GM12878 (cell line): ENCODE data around the gene ARTN. TPM values are rescaled to one million over a fixed set of nuclear protein-coding genes. Genes with fewer than 3 reads are reported as not detected.

Source experiments
- ATAC-seq: fragments of 200-7000 bp; cut with Tn5 transposase; 3 replicates; pipeline ENCODE4 v1.9.1; 2020; ENCODE audit warnings: mild to moderate bottlenecking, moderate library complexity
- BruUV-seq: library from RNA; stranded (reverse); fragments of 400-500 nt; replicated peaks from 2 replicates; lab custom pipeline; 2021; lab: Mats Ljungman, UMichigan
- CTCF ChIA-PET: fragments of 300-600 bp; sonication (Branson Sonifier 250); formaldehyde crosslinking; extraction: SDS; loops from one replicate; lab custom pipeline; 2021; ENCODE audit warnings: inconsistent platforms; lab: Yijun Ruan, JAX
- POLR2A ChIA-PET: fragments of 350-600 bp; formaldehyde crosslinking; extraction: SDS; loops from one replicate; lab custom pipeline; 2021; ENCODE audit warnings: inconsistent platforms; lab: Charles Lee
- RAD21 ChIA-PET: fragments of 300-600 bp; sonication (Branson Sonifier 250); formaldehyde crosslinking; loops from one replicate; lab custom pipeline; 2023; ENCODE audit warnings: antibody characterized with exemption; ENCODE audit not compliant: unreplicated experiment; lab: Charles Lee
- SMC1A ChIA-PET: fragments of 300-600 bp; sonication (Branson Sonifier 250); formaldehyde crosslinking; loops from one replicate; lab custom pipeline; 2023; ENCODE audit not compliant: unreplicated experiment, uncharacterized antibody; lab: Charles Lee
- DNase-seq: peaks from one replicate; pipeline ENCODE4 v3.0.0-alpha.2; 2011; ENCODE audit warnings: low read depth, low spot score
- FAIRE-seq: peaks from 3 replicates; lab custom pipeline; 2011; peaks lifted over from hg19 to GRCh38; lab: Jason Lieb, UNC
- H2AFZ ChIP-seq: 2 replicates; pipeline ENCODE4 v1.6.0; 2011; ENCODE audit warnings: low read depth, low read length, control low read depth; ENCODE audit not compliant: control insufficient read depth
- H3K27ac ChIP-seq: 2 replicates; pipeline ENCODE4 v1.5.1; 2011; ENCODE audit warnings: control low read depth; ENCODE audit not compliant: control insufficient read depth, insufficient read depth
- H3K27me3 ChIP-seq, 2 experiments: replicated peaks in 1 of 2; 2 replicates each; pipeline versions ENCODE4 v1.6.0 to v1.6.1; 2011; ENCODE audit warnings: low read length in 1 of 2; ENCODE audit not compliant: control insufficient read depth in 2 of 2, insufficient read depth in 2 of 2
- H3K36me3 ChIP-seq, 2 experiments: 2 replicates each; pipeline ENCODE4 v1.5.1; 2011; ENCODE audit warnings: low read length in 1 of 2; ENCODE audit not compliant: control insufficient read depth in 2 of 2, insufficient read depth in 2 of 2
- H3K4me1 ChIP-seq: 2 replicates; pipeline ENCODE4 v1.6.1; 2011; ENCODE audit warnings: mild to moderate bottlenecking, low read length, moderate library complexity, mixed read lengths; ENCODE audit not compliant: control insufficient read depth, insufficient read depth
- H3K4me2 ChIP-seq: 2 replicates; pipeline ENCODE4 v1.6.0; 2011; ENCODE audit warnings: control low read depth; ENCODE audit not compliant: control insufficient read depth, insufficient read depth
- H3K4me3 ChIP-seq: fragments of 200-600 bp; sonication (generic); 2 replicates; pipeline ENCODE4 v1.5.1; 2016
- H3K79me2 ChIP-seq: 2 replicates; pipeline ENCODE4 v1.6.0; 2011; ENCODE audit warnings: low read length; ENCODE audit not compliant: control insufficient read depth, insufficient read depth
- H3K9ac ChIP-seq: 2 replicates; pipeline ENCODE4 v1.8.0; 2011; ENCODE audit warnings: low read length, control low read depth, mixed read lengths; ENCODE audit not compliant: control insufficient read depth, insufficient read depth
- H3K9me3 ChIP-seq: replicated peaks from 3 replicates; pipeline ENCODE4 v1.5.1; 2011; ENCODE audit warnings: mild to moderate bottlenecking, low read length; ENCODE audit not compliant: control insufficient read depth, insufficient read depth
- H4K20me1 ChIP-seq: 2 replicates; pipeline ENCODE4 v1.6.0; 2011; ENCODE audit not compliant: control insufficient read depth, insufficient read depth
- BCLAF1 ChIP-seq: fragments of 450-650 bp; IDR thresholded peaks from 2 replicates; pipeline ENCODE4 v1.6.1; 2017; ENCODE audit warnings: antibody characterized with exemption, mild to moderate bottlenecking, moderate library complexity
- CREB1 ChIP-seq: IDR thresholded peaks from 2 replicates; pipeline ENCODE4 v1.6.1; 2012; ENCODE audit warnings: low read depth, mild to moderate bottlenecking, inconsistent platforms
- EED ChIP-seq: sonication (generic); IDR thresholded peaks from 2 replicates; pipeline ENCODE4 v1.6.1; 2016; ENCODE audit warnings: antibody characterized with exemption, low read depth
- HCFC1 ChIP-seq: fragments of 150-350 bp; IDR thresholded peaks from 2 replicates; pipeline ENCODE4 v1.6.1; 2014; ENCODE audit warnings: low read length
- KAT2A ChIP-seq: conservative IDR thresholded peaks from 2 replicates; pipeline ENCODE4 v1.6.1; 2011; ENCODE audit warnings: low read depth, low read length; ENCODE audit not compliant: control insufficient read depth
- MXI1 ChIP-seq: fragments of 150-350 bp; IDR thresholded peaks from 2 replicates; pipeline ENCODE4 v1.6.1; 2011; ENCODE audit warnings: low read depth, mild to moderate bottlenecking, inconsistent platforms, low read length, improper control_type of control experiment
- RAD21 ChIP-seq: IDR thresholded peaks from 2 replicates; pipeline ENCODE4 v1.6.1; 2011; ENCODE audit warnings: mild to moderate bottlenecking, low read depth, low read length, moderate library complexity; ENCODE audit not compliant: insufficient read depth
- RBBP5 ChIP-seq: fragments of 200-600 bp; sonication (generic); conservative IDR thresholded peaks from 2 replicates; pipeline ENCODE4 v1.6.1; 2016
- ZNF384 ChIP-seq: IDR thresholded peaks from 2 replicates; pipeline ENCODE4 v1.6.1; 2012; ENCODE audit warnings: low read depth, mild to moderate bottlenecking, low read length, improper control_type of control experiment, borderline replicate concordance
- ZNF592 ChIP-seq: fragments of 450-650 bp; IDR thresholded peaks from 2 replicates; pipeline ENCODE4 v1.6.1; 2017; ENCODE audit warnings: mild to moderate bottlenecking, moderate library complexity
- WGBS: methylation state at CpG from one replicate; pipeline ENCODE4 v1.1.6; 2016; ENCODE audit warnings: low lambda C conversion rate; ENCODE audit not compliant: insufficient replicate concordance, insufficient coverage; ENCODE audit errors: missing lambda C conversion rate; 5-methylcytosine and 5-hydroxymethylcytosine counted together
- in situ Hi-C: fragments of 300-500 bp; cut with MboI; formaldehyde crosslinking; loops from 9 replicates; pipeline ENCODE4 v1.14.3; 2018; ENCODE audit warnings: mixed read lengths
- intact Hi-C: fragments of 100-400 bp; cut with micrococcal nuclease; formaldehyde crosslinking; loops from one replicate; pipeline ENCODE4 v1.14.2; 2022; ENCODE audit not compliant: unreplicated experiment
- polyA plus RNA-seq, 11 experiments: library from polyadenylated mRNA; depleted of rRNA in 4 of 11; unstranded in 6 of 11; stranded (reverse) in 5 of 11; fragments of >200 nt; fragmentation: Nextera tagmentation in 4 of 11; fragmentation: Illumina TruSeq in 1 of 11; extraction: Ambion mirVana in 4 of 11; extraction: Trizol in 1 of 11; gene quantifications; 1 replicate in 1 of 11; 2 replicates in 10 of 11; pipeline versions ENCODE4 v1.2.1 to v1.2.3, GENCODE V29; 2011 to 2016; ENCODE audit warnings: inconsistent platforms in 2 of 11, missing spikeins in 2 of 11, low read depth in 1 of 11
- total RNA-seq, 4 experiments: library from RNA; depleted of rRNA in 3 of 4; stranded (reverse); fragments of >200 nt in 3 of 4; fragmentation: Illumina TruSeq in 1 of 4; extraction: Trizol in 1 of 4; gene quantifications; 2 replicates each; pipeline versions ENCODE4 v1.2.1 to v1.2.3, GENCODE V29; 2013 to 2021
- TF ChIP-seq, protein P1 (sequence below): IDR thresholded peaks from 2 replicates; pipeline ENCODE4 v1.6.1; 2012; ENCODE audit warnings: low read depth, low read length, improper control_type of control experiment

The ARTN gene
- total and polyA plus RNA-seq, 10 of the 15 experiments (the other 5 are each of a cell fraction or from before 2014, with no cell fraction given): 0.06 to 2.1 (median 0.34) TPM; not detected in 1

GRCh38 chr1:43914576-43915525 lies 18.8 kb upstream of the ARTN start (continued):
- TF ChIP-seq ZNF592: no peak

- no peaks in the 10 kb centered on the region for H3K79me2 ChIP-seq
- H3K36me3 ChIP-seq: no peaks in the 10 kb centered on the region
- ChIA-PET CTCF (interaction anchor here (0.7 to 7.1 kb wide), 4 partner anchors 14 to 156 kb away, joined by 3 to 38 read pairs (median 14); partner anchors contain the start of gene ARTN), SMC1A (interaction anchor here (1.3 to 1.4 kb wide), 2 partner anchors 15 to 157 kb away, joined by 4 to 6 read pairs; no protein-coding TSS in a partner anchor), POLR2A (no interaction called here), RAD21 (interaction anchor here (0.5 to 1.6 kb wide), 3 partner anchors 15 to 158 kb away, joined by 3 to 6 read pairs (median 4); no protein-coding TSS in a partner anchor)
- no peak overlapping the region for H3K9ac ChIP-seq
- H3K4me3 ChIP-seq: no peak overlapping the region
- no peak for DNase-seq
- H3K4me1 ChIP-seq: no peaks in the 10 kb centered on the region
- in situ Hi-C loops: no loop called here
- H3K9me3 ChIP-seq: no peaks in the 10 kb centered on the region
- no TSS peak for BruUV-seq
- no peak for FAIRE-seq
- 95% methylated on average over 7 of the region's 7 CpGs for WGBS
- H4K20me1 ChIP-seq: no peaks in the 10 kb centered on the region
- no peak overlapping the region for H3K27ac ChIP-seq
- intact Hi-C loops: no loop called here
- no peak for ATAC-seq
- H3K27me3 ChIP-seq: no peaks in the 10 kb centered on the region
- no peak overlapping the region for H3K4me2 ChIP-seq
- H2AFZ ChIP-seq: no peak overlapping the region
- TF ChIP-seq HCFC1 (no peak), ZNF384 (no peak), RBBP5 (no peak), KAT2A (no peak), CREB1 (no peak), BCLAF1 (no peak), RAD21 (no peak), MXI1 (no peak), EED (no peak)
- TF ChIP-seq, protein P1, sequence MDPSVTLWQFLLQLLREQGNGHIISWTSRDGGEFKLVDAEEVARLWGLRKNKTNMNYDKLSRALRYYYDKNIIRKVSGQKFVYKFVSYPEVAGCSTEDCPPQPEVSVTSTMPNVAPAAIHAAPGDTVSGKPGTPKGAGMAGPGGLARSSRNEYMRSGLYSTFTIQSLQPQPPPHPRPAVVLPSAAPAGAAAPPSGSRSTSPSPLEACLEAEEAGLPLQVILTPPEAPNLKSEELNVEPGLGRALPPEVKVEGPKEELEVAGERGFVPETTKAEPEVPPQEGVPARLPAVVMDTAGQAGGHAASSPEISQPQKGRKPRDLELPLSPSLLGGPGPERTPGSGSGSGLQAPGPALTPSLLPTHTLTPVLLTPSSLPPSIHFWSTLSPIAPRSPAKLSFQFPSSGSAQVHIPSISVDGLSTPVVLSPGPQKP: no peak
These were observed 13.7 kb upstream of the ARTN start for GRCh38 chr1:43919906-43920305.
